Right lobe of liver (tissue), 4 donors: Measurements from ENCODE around the gene ATXN2.

Experiments used
- POLR2A ChIP-seq: fragments of 450-650 bp; IDR thresholded peaks from one replicate; pipeline ENCODE4 v1.6.1; 2017; ENCODE audit warnings: antibody characterized with exemption, mild to moderate bottlenecking
- TF ChIP-seq, protein P1 (sequence below), 4 donors: fragments of 200-600 bp in 3 of 4; fragments of 450-650 bp in 1 of 4; IDR thresholded peaks; one replicate each; pipeline versions ENCODE4 v1.5.1 to v1.8.0; 2016 to 2022; ENCODE audit warnings: antibody characterized with exemption in 4 of 4, mild to moderate bottlenecking in 2 of 4
- donor health status: DM: no; HTN: no; CAD: no.
- donor health status: DM: no; HTN: no; CAD: no.
- donor health status: DM: no; HTN: yes; CAD: no.

- no peak for TF ChIP-seq POLR2A
- TF ChIP-seq, protein P1, sequence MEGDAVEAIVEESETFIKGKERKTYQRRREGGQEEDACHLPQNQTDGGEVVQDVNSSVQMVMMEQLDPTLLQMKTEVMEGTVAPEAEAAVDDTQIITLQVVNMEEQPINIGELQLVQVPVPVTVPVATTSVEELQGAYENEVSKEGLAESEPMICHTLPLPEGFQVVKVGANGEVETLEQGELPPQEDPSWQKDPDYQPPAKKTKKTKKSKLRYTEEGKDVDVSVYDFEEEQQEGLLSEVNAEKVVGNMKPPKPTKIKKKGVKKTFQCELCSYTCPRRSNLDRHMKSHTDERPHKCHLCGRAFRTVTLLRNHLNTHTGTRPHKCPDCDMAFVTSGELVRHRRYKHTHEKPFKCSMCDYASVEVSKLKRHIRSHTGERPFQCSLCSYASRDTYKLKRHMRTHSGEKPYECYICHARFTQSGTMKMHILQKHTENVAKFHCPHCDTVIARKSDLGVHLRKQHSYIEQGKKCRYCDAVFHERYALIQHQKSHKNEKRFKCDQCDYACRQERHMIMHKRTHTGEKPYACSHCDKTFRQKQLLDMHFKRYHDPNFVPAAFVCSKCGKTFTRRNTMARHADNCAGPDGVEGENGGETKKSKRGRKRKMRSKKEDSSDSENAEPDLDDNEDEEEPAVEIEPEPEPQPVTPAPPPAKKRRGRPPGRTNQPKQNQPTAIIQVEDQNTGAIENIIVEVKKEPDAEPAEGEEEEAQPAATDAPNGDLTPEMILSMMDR (IDR thresholded peaks at IDR 0.05), result no peak
Measured at GRCh38 chr12:111523587-111524167, 75.4 kb downstream of the ATXN2 start.
